ENCODE measurements around the gene NFILZ. TPM values are rescaled to one million over a fixed set of nuclear protein-coding genes. Genes with fewer than 3 reads are reported as not detected.

Gene NFILZ
- total RNA-seq, 1 experiment from 2014 or later: not detected

- Histone ChIP-seq H3K27me3 (ENCODE audit: insufficient read depth, low read depth) (peaks cover 78% of the 10 kb centered on the region), H2AFZ (no peak overlapping the region), H3K27ac (no peak overlapping the region), H3K4me3 (no peak overlapping the region), H3K9me2 (ENCODE audit: insufficient read depth) (no peaks in the 10 kb centered on the region), H3K4me1 (replicated peaks; ENCODE audit: insufficient read depth) (no peaks in the 10 kb centered on the region), H3K79me2 (ENCODE audit: low read depth) (no peaks in the 10 kb centered on the region), H3K36me3 (ENCODE audit: low read depth) (no peaks in the 10 kb centered on the region), H3F3A (ENCODE audit: insufficient read depth, low read depth) (no peaks in the 10 kb centered on the region), H3K4me2 (no peak overlapping the region), H3K9me3 (ENCODE audit: insufficient read depth, low read depth) (peaks cover 7% of the 10 kb centered on the region), H4K20me1 (ENCODE audit: insufficient read depth) (no peaks in the 10 kb centered on the region)
- intact Hi-C loops (cut with micrococcal nuclease; ENCODE audit: unreplicated experiment): no loop called here
- no TSS peak for BruUV-seq (replicated peaks)
- TF ChIP-seq CTCF (conservative IDR thresholded peaks at IDR 0.05): no peak
- TF ChIP-seq EZH2 (IDR thresholded peaks at IDR 0.05; ENCODE audit: low read depth): no peak
- no peak for DNase-seq
- POLR2A ChIA-PET (ENCODE audit: unreplicated experiment): interaction anchor here (0.5 kb wide), 1 partner anchor 129 kb away, joined by 6 read pairs; no protein-coding TSS in a partner anchor
- CTCF ChIA-PET: no interaction called here
These were observed 34.3 kb upstream of the NFILZ start for GRCh38 chr19:8596168-8596567.

- CTCF ChIA-PET: no interaction called here
- TF ChIP-seq EZH2 (IDR thresholded peaks at IDR 0.05; ENCODE audit: low read depth) (no peak), CTCF (conservative IDR thresholded peaks at IDR 0.05) (no peak)
- Histone ChIP-seq H3K4me1 (replicated peaks; ENCODE audit: insufficient read depth) (no peaks in the 10 kb centered on the region), H3K4me3 (no peak overlapping the region), H3K79me2 (ENCODE audit: low read depth) (no peaks in the 10 kb centered on the region), H2AFZ (no peak overlapping the region), H3K36me3 (ENCODE audit: low read depth) (no peaks in the 10 kb centered on the region), H3K9me2 (ENCODE audit: insufficient read depth) (no peaks in the 10 kb centered on the region), H3K27me3 (ENCODE audit: insufficient read depth, low read depth) (peaks cover 92% of the 10 kb centered on the region), H3K27ac (no peak overlapping the region), H4K20me1 (ENCODE audit: insufficient read depth) (no peaks in the 10 kb centered on the region), H3K4me2 (no peak overlapping the region), H3K9me3 (ENCODE audit: insufficient read depth, low read depth) (peaks cover 6% of the 10 kb centered on the region; the same call in 1 of the 2 replicates), H3F3A (ENCODE audit: insufficient read depth, low read depth) (no peaks in the 10 kb centered on the region; the same call in 1 of the 2 replicates)
- intact Hi-C loops (cut with micrococcal nuclease; ENCODE audit: unreplicated experiment): no loop called here
- no TSS peak for BruUV-seq (replicated peaks)
- DNase-seq: no peak
- POLR2A ChIA-PET (ENCODE audit: unreplicated experiment): no interaction called here
These were observed 30.4 kb upstream of the NFILZ start for GRCh38 chr19:8600064-8600463.

GRCh38 chr19:8600816-8601215 is 29.6 kb upstream of the NFILZ start:
- no TSS peak for BruUV-seq (replicated peaks)
- no peaks in the 10 kb centered on the region; the same call in 1 of the 2 replicates for H3F3A ChIP-seq (ENCODE audit: insufficient read depth, low read depth)
- no peaks in the 10 kb centered on the region for H3K79me2 ChIP-seq (ENCODE audit: low read depth)
- H3K9me2 ChIP-seq (ENCODE audit: insufficient read depth): no peaks in the 10 kb centered on the region
- no peak overlapping the region for H2AFZ ChIP-seq
- no peak overlapping the region for H3K4me2 ChIP-seq
- H3K4me1 ChIP-seq (replicated peaks; ENCODE audit: insufficient read depth): no peaks in the 10 kb centered on the region
- H4K20me1 ChIP-seq (ENCODE audit: insufficient read depth): no peaks in the 10 kb centered on the region
- intact Hi-C loops (cut with micrococcal nuclease; ENCODE audit: unreplicated experiment): no loop called here
- no peak overlapping the region for H3K4me3 ChIP-seq
- H3K36me3 ChIP-seq (ENCODE audit: low read depth): no peaks in the 10 kb centered on the region
- ChIA-PET CTCF (no interaction called here), POLR2A (ENCODE audit: unreplicated experiment) (no interaction called here)
- H3K9me3 ChIP-seq (ENCODE audit: insufficient read depth, low read depth): peaks cover 6% of the 10 kb centered on the region; the same call in 1 of the 2 replicates
- H3K27ac ChIP-seq: no peak overlapping the region
- TF ChIP-seq EZH2 (IDR thresholded peaks at IDR 0.05; ENCODE audit: low read depth) (no peak), CTCF (conservative IDR thresholded peaks at IDR 0.05) (no peak)
- H3K27me3 ChIP-seq (ENCODE audit: insufficient read depth, low read depth): peaks cover 86% of the 10 kb centered on the region
- no peak for DNase-seq
